SK-N-MC (cell line): ENCODE data around the gene BORCS6.

Source experiments
- EZH2 ChIP-seq: fragments of 200-600 bp; sonication (generic); IDR thresholded peaks from one replicate; pipeline ENCODE4 v1.6.1; 2017; ENCODE audit warnings: antibody characterized with exemption
- FOXP2 ChIP-seq: optimal IDR thresholded peaks from 2 replicates; pipeline ENCODE3; 2011; ENCODE audit warnings: mild to moderate bottlenecking, moderate library complexity; ENCODE audit not compliant: insufficient read depth; ENCODE audit errors: extremely low read length, control extremely low read depth
- POLR2AphosphoS5 ChIP-seq: IDR thresholded peaks from 2 replicates; pipeline ENCODE4 v1.6.1; 2012; ENCODE audit warnings: mild to moderate bottlenecking, low read depth, low read length, borderline replicate concordance

DNA sequence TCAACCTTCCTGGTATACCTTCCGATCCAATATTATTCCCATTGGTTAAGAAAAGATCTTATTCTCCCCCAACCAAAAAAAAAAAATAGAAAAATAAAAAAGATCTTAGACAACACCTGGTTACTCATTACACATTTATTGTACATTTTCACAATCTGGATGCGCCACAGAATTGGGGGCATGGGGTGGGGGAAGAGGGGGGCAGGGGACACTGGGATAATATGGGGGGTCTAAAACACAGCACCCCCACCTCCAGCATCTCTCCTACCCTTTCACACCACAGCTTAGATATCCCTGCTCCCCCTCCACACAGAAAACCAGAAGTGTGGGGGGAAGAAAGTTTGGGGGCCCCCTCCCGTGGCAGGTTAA, 31.0 kb downstream of the BORCS6 start:
- TF ChIP-seq EZH2: no peak
- TF ChIP-seq POLR2AphosphoS5: no peak
- no peak for TF ChIP-seq FOXP2
